ENCODE data around the gene CADPS. TPM values are rescaled to one million over a fixed set of nuclear protein-coding genes. Genes with fewer than 3 reads are reported as not detected.

CADPS gene
- total RNA-seq, 1 experiment from 2014 or later = 7.0 TPM

DNA sequence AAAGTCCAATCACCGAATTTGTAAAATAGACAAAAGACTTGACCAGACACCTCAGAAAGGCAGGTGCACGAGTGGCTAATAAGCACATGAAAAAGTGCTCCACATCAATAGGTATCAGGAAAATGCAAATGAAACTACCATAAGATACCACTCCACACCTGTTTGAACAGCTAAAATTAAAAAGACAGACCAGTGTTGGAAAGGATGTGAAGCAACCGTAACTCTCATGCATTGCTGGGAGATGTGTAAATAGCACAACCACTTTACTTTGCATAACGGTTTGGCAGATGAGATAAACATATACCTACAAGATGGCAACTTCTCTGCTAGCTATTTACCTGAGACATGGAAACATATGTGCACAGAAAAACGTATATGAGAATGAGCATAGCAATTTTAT lies 56.9 kb downstream of the CADPS start (continued):
- TF ChIP-seq, protein P1, sequence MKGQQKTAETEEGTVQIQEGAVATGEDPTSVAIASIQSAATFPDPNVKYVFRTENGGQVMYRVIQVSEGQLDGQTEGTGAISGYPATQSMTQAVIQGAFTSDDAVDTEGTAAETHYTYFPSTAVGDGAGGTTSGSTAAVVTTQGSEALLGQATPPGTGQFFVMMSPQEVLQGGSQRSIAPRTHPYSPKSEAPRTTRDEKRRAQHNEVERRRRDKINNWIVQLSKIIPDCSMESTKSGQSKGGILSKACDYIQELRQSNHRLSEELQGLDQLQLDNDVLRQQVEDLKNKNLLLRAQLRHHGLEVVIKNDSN (CRISPR knock-in tag; IDR thresholded peaks at IDR 0.05) = no peak

DNA sequence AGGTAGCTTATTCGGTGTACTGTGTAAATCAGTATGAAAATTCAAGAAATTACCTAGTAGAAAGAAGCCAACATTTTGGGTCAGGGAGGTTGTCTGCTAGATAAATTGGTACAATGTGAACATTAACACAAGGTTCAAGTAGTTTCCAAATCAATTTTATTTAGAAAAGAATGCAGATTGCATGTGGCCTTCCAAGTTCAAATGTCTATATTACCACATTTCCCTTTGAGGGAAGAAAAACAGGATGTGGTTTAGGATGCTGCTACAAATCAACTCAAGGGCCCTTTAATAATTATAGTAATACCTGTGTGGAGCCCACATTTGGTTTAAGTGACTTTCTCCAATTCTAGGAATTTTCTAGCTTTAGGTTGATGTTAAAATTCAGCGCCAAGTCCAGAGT lies 57.5 kb downstream of the CADPS start:
- CTCF ChIA-PET = interaction anchor here (1.5 kb wide), 1 partner anchor 16 kb away, joined by 3 read pairs; no protein-coding TSS in a partner anchor
- Mint-ChIP-seq H3K4me1 (peaks cover 17% of the 10 kb centered on the region), H3K27ac (no peak overlapping the region), H3K4me3 (no peak overlapping the region), H3K27me3 (ENCODE audit: low read depth) (no peaks in the 10 kb centered on the region), H3K9me3 (no peaks in the 10 kb centered on the region), H3K36me3 (no peaks in the 10 kb centered on the region)
- no peak for ATAC-seq
- no peak for DNase-seq (ENCODE audit: low spot score)
- POLR2A ChIA-PET = no interaction called here
- TF ChIP-seq ZNF138 (CRISPR knock-in tag; conservative IDR thresholded peaks at IDR 0.05) (no peak), OVOL2 (CRISPR knock-in tag; IDR thresholded peaks at IDR 0.05; ENCODE audit: borderline replicate concordance) (no peak), RORB (CRISPR knock-in tag; IDR thresholded peaks at IDR 0.05) (no peak), EMX1 (CRISPR knock-in tag; IDR thresholded peaks at IDR 0.05) (no peak)
- TF ChIP-seq, protein P2, sequence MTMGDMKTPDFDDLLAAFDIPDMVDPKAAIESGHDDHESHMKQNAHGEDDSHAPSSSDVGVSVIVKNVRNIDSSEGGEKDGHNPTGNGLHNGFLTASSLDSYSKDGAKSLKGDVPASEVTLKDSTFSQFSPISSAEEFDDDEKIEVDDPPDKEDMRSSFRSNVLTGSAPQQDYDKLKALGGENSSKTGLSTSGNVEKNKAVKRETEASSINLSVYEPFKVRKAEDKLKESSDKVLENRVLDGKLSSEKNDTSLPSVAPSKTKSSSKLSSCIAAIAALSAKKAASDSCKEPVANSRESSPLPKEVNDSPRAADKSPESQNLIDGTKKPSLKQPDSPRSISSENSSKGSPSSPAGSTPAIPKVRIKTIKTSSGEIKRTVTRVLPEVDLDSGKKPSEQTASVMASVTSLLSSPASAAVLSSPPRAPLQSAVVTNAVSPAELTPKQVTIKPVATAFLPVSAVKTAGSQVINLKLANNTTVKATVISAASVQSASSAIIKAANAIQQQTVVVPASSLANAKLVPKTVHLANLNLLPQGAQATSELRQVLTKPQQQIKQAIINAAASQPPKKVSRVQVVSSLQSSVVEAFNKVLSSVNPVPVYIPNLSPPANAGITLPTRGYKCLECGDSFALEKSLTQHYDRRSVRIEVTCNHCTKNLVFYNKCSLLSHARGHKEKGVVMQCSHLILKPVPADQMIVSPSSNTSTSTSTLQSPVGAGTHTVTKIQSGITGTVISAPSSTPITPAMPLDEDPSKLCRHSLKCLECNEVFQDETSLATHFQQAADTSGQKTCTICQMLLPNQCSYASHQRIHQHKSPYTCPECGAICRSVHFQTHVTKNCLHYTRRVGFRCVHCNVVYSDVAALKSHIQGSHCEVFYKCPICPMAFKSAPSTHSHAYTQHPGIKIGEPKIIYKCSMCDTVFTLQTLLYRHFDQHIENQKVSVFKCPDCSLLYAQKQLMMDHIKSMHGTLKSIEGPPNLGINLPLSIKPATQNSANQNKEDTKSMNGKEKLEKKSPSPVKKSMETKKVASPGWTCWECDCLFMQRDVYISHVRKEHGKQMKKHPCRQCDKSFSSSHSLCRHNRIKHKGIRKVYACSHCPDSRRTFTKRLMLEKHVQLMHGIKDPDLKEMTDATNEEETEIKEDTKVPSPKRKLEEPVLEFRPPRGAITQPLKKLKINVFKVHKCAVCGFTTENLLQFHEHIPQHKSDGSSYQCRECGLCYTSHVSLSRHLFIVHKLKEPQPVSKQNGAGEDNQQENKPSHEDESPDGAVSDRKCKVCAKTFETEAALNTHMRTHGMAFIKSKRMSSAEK (CRISPR knock-in tag; IDR thresholded peaks at IDR 0.05; ENCODE audit: borderline replicate concordance) = no peak

DNA sequence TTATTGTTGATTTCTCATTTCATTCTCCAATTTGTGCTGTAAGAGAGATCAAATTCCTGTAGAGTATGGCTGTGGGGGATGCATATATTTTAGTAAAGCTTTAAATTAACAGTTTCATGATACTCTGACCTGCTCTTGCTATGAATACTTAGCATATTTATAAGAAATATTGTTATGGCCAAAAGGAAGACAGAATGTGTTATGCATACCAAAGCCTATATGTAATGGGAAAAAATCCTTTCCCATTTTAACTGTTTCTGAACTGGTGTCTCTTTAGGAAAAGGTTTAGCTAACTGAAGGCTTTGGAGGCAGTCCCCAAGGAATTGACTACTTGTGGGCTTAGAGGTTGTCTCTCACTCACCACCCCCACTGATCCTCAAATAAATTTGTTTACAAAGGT lies 59.2 kb downstream of the CADPS start:
- DNase-seq (ENCODE audit: low spot score) = no peak
- no peak for ATAC-seq
- TF ChIP-seq NFATC4 (CRISPR knock-in tag; IDR thresholded peaks at IDR 0.05) (no peak), SP1 (CRISPR knock-in tag; conservative IDR thresholded peaks at IDR 0.05) (no peak), ZNF317 (CRISPR knock-in tag; IDR thresholded peaks at IDR 0.05; ENCODE audit: borderline replicate concordance, low read depth) (no peak), NR1H2 (CRISPR knock-in tag; IDR thresholded peaks at IDR 0.05) (no peak)
- TF ChIP-seq, protein P3, sequence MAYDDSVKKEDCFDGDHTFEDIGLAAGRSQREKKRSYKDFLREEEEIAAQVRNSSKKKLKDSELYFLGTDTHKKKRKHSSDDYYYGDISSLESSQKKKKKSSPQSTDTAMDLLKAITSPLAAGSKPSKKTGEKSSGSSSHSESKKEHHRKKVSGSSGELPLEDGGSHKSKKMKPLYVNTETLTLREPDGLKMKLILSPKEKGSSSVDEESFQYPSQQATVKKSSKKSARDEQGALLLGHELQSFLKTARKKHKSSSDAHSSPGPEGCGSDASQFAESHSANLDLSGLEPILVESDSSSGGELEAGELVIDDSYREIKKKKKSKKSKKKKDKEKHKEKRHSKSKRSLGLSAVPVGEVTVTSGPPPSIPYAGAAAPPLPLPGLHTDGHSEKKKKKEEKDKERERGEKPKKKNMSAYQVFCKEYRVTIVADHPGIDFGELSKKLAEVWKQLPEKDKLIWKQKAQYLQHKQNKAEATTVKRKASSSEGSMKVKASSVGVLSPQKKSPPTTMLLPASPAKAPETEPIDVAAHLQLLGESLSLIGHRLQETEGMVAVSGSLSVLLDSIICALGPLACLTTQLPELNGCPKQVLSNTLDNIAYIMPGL (CRISPR knock-in tag; IDR thresholded peaks at IDR 0.05) = no peak
- TF ChIP-seq, protein P4, sequence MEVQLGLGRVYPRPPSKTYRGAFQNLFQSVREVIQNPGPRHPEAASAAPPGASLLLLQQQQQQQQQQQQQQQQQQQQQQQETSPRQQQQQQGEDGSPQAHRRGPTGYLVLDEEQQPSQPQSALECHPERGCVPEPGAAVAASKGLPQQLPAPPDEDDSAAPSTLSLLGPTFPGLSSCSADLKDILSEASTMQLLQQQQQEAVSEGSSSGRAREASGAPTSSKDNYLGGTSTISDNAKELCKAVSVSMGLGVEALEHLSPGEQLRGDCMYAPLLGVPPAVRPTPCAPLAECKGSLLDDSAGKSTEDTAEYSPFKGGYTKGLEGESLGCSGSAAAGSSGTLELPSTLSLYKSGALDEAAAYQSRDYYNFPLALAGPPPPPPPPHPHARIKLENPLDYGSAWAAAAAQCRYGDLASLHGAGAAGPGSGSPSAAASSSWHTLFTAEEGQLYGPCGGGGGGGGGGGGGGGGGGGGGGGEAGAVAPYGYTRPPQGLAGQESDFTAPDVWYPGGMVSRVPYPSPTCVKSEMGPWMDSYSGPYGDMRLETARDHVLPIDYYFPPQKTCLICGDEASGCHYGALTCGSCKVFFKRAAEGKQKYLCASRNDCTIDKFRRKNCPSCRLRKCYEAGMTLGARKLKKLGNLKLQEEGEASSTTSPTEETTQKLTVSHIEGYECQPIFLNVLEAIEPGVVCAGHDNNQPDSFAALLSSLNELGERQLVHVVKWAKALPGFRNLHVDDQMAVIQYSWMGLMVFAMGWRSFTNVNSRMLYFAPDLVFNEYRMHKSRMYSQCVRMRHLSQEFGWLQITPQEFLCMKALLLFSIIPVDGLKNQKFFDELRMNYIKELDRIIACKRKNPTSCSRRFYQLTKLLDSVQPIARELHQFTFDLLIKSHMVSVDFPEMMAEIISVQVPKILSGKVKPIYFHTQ (CRISPR knock-in tag; IDR thresholded peaks at IDR 0.05) = no peak
- TF ChIP-seq, protein P5, sequence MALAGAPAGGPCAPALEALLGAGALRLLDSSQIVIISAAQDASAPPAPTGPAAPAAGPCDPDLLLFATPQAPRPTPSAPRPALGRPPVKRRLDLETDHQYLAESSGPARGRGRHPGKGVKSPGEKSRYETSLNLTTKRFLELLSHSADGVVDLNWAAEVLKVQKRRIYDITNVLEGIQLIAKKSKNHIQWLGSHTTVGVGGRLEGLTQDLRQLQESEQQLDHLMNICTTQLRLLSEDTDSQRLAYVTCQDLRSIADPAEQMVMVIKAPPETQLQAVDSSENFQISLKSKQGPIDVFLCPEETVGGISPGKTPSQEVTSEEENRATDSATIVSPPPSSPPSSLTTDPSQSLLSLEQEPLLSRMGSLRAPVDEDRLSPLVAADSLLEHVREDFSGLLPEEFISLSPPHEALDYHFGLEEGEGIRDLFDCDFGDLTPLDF (CRISPR knock-in tag; IDR thresholded peaks at IDR 0.05) = no peak
- TF ChIP-seq, protein P6, sequence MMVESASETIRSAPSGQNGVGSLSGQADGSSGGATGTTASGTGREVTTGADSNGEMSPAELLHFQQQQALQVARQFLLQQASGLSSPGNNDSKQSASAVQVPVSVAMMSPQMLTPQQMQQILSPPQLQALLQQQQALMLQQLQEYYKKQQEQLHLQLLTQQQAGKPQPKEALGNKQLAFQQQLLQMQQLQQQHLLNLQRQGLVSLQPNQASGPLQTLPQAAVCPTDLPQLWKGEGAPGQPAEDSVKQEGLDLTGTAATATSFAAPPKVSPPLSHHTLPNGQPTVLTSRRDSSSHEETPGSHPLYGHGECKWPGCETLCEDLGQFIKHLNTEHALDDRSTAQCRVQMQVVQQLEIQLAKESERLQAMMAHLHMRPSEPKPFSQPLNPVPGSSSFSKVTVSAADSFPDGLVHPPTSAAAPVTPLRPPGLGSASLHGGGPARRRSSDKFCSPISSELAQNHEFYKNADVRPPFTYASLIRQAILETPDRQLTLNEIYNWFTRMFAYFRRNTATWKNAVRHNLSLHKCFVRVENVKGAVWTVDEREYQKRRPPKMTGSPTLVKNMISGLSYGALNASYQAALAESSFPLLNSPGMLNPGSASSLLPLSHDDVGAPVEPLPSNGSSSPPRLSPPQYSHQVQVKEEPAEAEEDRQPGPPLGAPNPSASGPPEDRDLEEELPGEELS (CRISPR knock-in tag; IDR thresholded peaks at IDR 0.05) = no peak
- TF ChIP-seq, protein P7, sequence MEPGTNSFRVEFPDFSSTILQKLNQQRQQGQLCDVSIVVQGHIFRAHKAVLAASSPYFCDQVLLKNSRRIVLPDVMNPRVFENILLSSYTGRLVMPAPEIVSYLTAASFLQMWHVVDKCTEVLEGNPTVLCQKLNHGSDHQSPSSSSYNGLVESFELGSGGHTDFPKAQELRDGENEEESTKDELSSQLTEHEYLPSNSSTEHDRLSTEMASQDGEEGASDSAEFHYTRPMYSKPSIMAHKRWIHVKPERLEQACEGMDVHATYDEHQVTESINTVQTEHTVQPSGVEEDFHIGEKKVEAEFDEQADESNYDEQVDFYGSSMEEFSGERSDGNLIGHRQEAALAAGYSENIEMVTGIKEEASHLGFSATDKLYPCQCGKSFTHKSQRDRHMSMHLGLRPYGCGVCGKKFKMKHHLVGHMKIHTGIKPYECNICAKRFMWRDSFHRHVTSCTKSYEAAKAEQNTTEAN (CRISPR knock-in tag; IDR thresholded peaks at IDR 0.05) = no peak
- no peak overlapping the region for H3K27ac Mint-ChIP-seq
- no peak overlapping the region for H3K4me3 Mint-ChIP-seq
- peaks cover 17% of the 10 kb centered on the region for H3K4me1 Mint-ChIP-seq
- ChIA-PET CTCF (interaction anchor here (0.7 to 1.1 kb wide), 4 partner anchors 17 to 150 kb away, joined by 3 to 4 read pairs (median 3); no protein-coding TSS in a partner anchor), POLR2A (no interaction called here)
- no peaks in the 10 kb centered on the region for H3K27me3 Mint-ChIP-seq (ENCODE audit: low read depth)
- no peaks in the 10 kb centered on the region for H3K36me3 Mint-ChIP-seq
- no peaks in the 10 kb centered on the region for H3K9me3 Mint-ChIP-seq
